ENCODE measurements around the gene DLAT. TPM values are rescaled to one million over a fixed set of nuclear protein-coding genes. Genes with fewer than 3 reads are reported as not detected.
A peak's percentile ranks its signal among the peaks of the same experiment; 100 is the strongest.

Gene DLAT
- total and polyA plus RNA-seq, 2 experiments from 2014 or later = 27.9 to 42.1 TPM

- H3K27me3 ChIP-seq = no peaks in the 10 kb centered on the region
- H3K4me3 ChIP-seq = no peak overlapping the region
- H3K4me1 ChIP-seq (ENCODE audit: insufficient read depth) = no peaks in the 10 kb centered on the region
- H3K79me2 ChIP-seq = no peaks in the 10 kb centered on the region
- TF ChIP-seq EZH2 (IDR thresholded peaks at IDR 0.05; ENCODE audit: borderline replicate concordance) (no peak), EZH2phosphoT487 (IDR thresholded peaks at IDR 0.05; ENCODE audit: low read depth, severe bottlenecking, unreplicated experiment) (no peak)
- TF ChIP-seq, protein P1, sequence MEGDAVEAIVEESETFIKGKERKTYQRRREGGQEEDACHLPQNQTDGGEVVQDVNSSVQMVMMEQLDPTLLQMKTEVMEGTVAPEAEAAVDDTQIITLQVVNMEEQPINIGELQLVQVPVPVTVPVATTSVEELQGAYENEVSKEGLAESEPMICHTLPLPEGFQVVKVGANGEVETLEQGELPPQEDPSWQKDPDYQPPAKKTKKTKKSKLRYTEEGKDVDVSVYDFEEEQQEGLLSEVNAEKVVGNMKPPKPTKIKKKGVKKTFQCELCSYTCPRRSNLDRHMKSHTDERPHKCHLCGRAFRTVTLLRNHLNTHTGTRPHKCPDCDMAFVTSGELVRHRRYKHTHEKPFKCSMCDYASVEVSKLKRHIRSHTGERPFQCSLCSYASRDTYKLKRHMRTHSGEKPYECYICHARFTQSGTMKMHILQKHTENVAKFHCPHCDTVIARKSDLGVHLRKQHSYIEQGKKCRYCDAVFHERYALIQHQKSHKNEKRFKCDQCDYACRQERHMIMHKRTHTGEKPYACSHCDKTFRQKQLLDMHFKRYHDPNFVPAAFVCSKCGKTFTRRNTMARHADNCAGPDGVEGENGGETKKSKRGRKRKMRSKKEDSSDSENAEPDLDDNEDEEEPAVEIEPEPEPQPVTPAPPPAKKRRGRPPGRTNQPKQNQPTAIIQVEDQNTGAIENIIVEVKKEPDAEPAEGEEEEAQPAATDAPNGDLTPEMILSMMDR (IDR thresholded peaks at IDR 0.05; ENCODE audit: poor library complexity) = no peak
- peak overlapping the region; percentile 25 for H3K27ac ChIP-seq
- 64% methylated on average over 4 of the region's 4 CpGs for WGBS (ENCODE audit: low lambda C conversion rate, missing lambda C conversion rate)
- no peaks in the 10 kb centered on the region for H3K9me2 ChIP-seq (replicated peaks; ENCODE audit: insufficient read depth)
- no peak for DNase-seq (ENCODE audit: low spot score)
- no peak overlapping the region for H3K4me2 ChIP-seq
- no peak overlapping the region for H2AFZ ChIP-seq
- H3K36me3 ChIP-seq (replicated peaks; ENCODE audit: insufficient read depth, low read depth) = no peaks in the 10 kb centered on the region
- H3K9me3 ChIP-seq (ENCODE audit: low read depth) = no peaks in the 10 kb centered on the region
- H4K20me1 ChIP-seq (ENCODE audit: insufficient read depth, poor library complexity, severe bottlenecking) = no peaks in the 10 kb centered on the region
Observed at GRCh38 chr11:112017538-112017937, 7.7 kb upstream of the DLAT start.

DNA sequence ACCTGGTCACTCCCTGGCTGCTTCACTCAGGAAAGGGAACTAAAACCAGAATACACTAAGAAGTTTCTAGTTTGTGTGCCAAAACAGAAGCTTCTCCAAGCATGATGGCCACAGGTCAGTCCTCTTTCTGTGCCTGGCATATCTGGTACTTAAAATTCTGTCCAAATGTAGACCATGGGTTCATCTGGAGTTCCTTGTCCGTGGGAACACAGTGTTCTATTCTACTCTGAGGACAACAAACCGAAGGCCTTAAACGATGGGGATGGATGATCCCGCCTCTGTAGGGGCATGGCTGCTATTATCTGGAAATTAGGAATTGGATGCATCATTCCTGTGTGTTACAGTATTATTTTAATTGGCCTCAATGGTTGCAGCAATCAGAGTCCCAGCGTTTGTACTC lies 6.1 kb upstream of the DLAT start:
- Histone ChIP-seq H3K4me2 (no peak overlapping the region), H3K9me3 (ENCODE audit: low read depth) (no peaks in the 10 kb centered on the region), H3K4me3 (no peak overlapping the region), H3K36me3 (replicated peaks; ENCODE audit: insufficient read depth, low read depth) (no peaks in the 10 kb centered on the region), H3K27ac (no peak overlapping the region), H4K20me1 (ENCODE audit: insufficient read depth, poor library complexity, severe bottlenecking) (no peaks in the 10 kb centered on the region), H3K27me3 (no peaks in the 10 kb centered on the region), H2AFZ (no peak overlapping the region), H3K9me2 (replicated peaks; ENCODE audit: insufficient read depth) (no peaks in the 10 kb centered on the region), H3K79me2 (no peaks in the 10 kb centered on the region), H3K4me1 (ENCODE audit: insufficient read depth) (no peaks in the 10 kb centered on the region)
- no peak for TF ChIP-seq EZH2 (IDR thresholded peaks at IDR 0.05; ENCODE audit: borderline replicate concordance)
- TF ChIP-seq EZH2phosphoT487 (IDR thresholded peaks at IDR 0.05; ENCODE audit: low read depth, severe bottlenecking, unreplicated experiment) = no peak
- TF ChIP-seq, protein P1 (IDR thresholded peaks at IDR 0.05; ENCODE audit: poor library complexity) = no peak
- WGBS (ENCODE audit: low lambda C conversion rate, missing lambda C conversion rate) = 94% methylated on average over 5 of the region's 5 CpGs
- no peak for DNase-seq (ENCODE audit: low spot score)

GRCh38 chr11:112023104-112023503 lies 2.1 kb upstream of the DLAT start:
- TF ChIP-seq EZH2phosphoT487 (IDR thresholded peaks at IDR 0.05; ENCODE audit: low read depth, severe bottlenecking, unreplicated experiment) (no peak), EZH2 (IDR thresholded peaks at IDR 0.05; ENCODE audit: borderline replicate concordance) (no peak)
- TF ChIP-seq, protein P1 (IDR thresholded peaks at IDR 0.05; ENCODE audit: poor library complexity) = no peak
- DNase-seq (ENCODE audit: low spot score) = no peak

More at GRCh38 chr11:112023104-112023503, 2.1 kb upstream of the DLAT start:
- no peaks in the 10 kb centered on the region for H3K9me2 ChIP-seq (replicated peaks; ENCODE audit: insufficient read depth)
- no peaks in the 10 kb centered on the region for H3K27me3 ChIP-seq
- no peaks in the 10 kb centered on the region for H3K9me3 ChIP-seq (ENCODE audit: low read depth)
- WGBS (ENCODE audit: low lambda C conversion rate, missing lambda C conversion rate) = 90% methylated on average over 3 of the region's 3 CpGs
- no peak overlapping the region for H3K27ac ChIP-seq
- no peak overlapping the region for H2AFZ ChIP-seq
- H3K4me1 ChIP-seq (ENCODE audit: insufficient read depth) = no peaks in the 10 kb centered on the region
- peaks cover 11% of the 10 kb centered on the region for H3K79me2 ChIP-seq
- no peak overlapping the region for H3K4me3 ChIP-seq
- H3K4me2 ChIP-seq = no peak overlapping the region
- H3K36me3 ChIP-seq (replicated peaks; ENCODE audit: insufficient read depth, low read depth) = no peaks in the 10 kb centered on the region
- H4K20me1 ChIP-seq (ENCODE audit: insufficient read depth, poor library complexity, severe bottlenecking) = no peaks in the 10 kb centered on the region
